Right lobe of liver (tissue), 6 donors: Measurements from ENCODE around the gene ATP7B. TPM values are rescaled to one million over a fixed set of nuclear protein-coding genes. Genes with fewer than 3 reads are reported as not detected.

Experiments
- ATAC-seq, 4 donors: fragments of 200-7000 bp; cut with Tn5 transposase; one replicate each; pipeline ENCODE4 v1.9.1; 2020; ENCODE audit warnings: mild to moderate bottlenecking in 4 of 4, moderate library complexity in 4 of 4
- DNase-seq, 3 donors: peaks; one replicate each; pipeline ENCODE4 v3.0.0-alpha.2; 2020
- H3K27ac ChIP-seq, 3 donors: fragments of 200-600 bp; one replicate each; pipeline ENCODE4 v1.8.0; 2022
- H3K27me3 ChIP-seq, 2 donors: fragments of 200-600 bp; one replicate each; pipeline ENCODE4 v1.8.0; 2022
- H3K36me3 ChIP-seq, 4 donors: fragments of 200-600 bp; sonication (generic) in 1 of 4; one replicate each; pipeline versions ENCODE4 v1.5.1 to v1.8.0; 2017 to 2022; ENCODE audit warnings: control low read depth in 1 of 4
- H3K4me1 ChIP-seq, 4 donors: fragments of 200-600 bp; sonication (generic) in 1 of 4; one replicate each; pipeline versions ENCODE4 v1.5.1 to v1.8.0; 2017 to 2022; ENCODE audit warnings: control low read depth in 1 of 4
- H3K4me3 ChIP-seq, 3 donors: fragments of 200-600 bp; one replicate each; pipeline ENCODE4 v1.8.0; 2022
- H3K9me3 ChIP-seq, 4 donors: fragments of 200-600 bp; sonication (generic) in 1 of 4; one replicate each; pipeline versions ENCODE4 v1.5.1 to v1.8.0; 2017 to 2022; ENCODE audit warnings: control low read depth in 1 of 4
- CTCF ChIP-seq, 4 donors: fragments of 200-600 bp in 3 of 4; fragments of 450-650 bp in 1 of 4; IDR thresholded peaks; one replicate each; pipeline versions ENCODE4 v1.5.1 to v1.8.0; 2016 to 2022; ENCODE audit warnings: antibody characterized with exemption in 4 of 4, mild to moderate bottlenecking in 2 of 4
- POLR2A ChIP-seq: fragments of 450-650 bp; IDR thresholded peaks from one replicate; pipeline ENCODE4 v1.6.1; 2017; ENCODE audit warnings: antibody characterized with exemption, mild to moderate bottlenecking
- WGBS: methylation state at CpG from one replicate; pipeline ENCODE4 v1.1.6; 2018; ENCODE audit warnings: low coverage, low lambda C conversion rate; ENCODE audit not compliant: insufficient coverage; ENCODE audit errors: missing lambda C conversion rate; 5-methylcytosine and 5-hydroxymethylcytosine counted together
- intact Hi-C, 2 donors: fragments of 100-400 bp; cut with DNase I; formaldehyde crosslinking; loops; one replicate each; pipeline versions ENCODE4 v1.11.2 to v1.14.1; 2022
- long read RNA-seq: library from polyadenylated mRNA; unstranded; transcript quantifications from one replicate; pipeline ENCODE4 v2.0.0, GENCODE V29; 2019
- total RNA-seq, 6 experiments: library from RNA; depleted of rRNA in 2 of 6; stranded (reverse); fragments of >200 nt in 2 of 6; fragmentation: NEBNext Ultra II Directional in 3 of 6; extraction: Animal tissue kit (Norgen Biotek cat#: 25700) in 3 of 6; gene quantifications; one replicate each; pipeline versions ENCODE4 v1.1.0 to v1.2.4, GENCODE V29; 2016 to 2023
- donor health status: DM: no; HTN: yes; CAD: no.
- donor health status: DM: no; HTN: no; CAD: no.
- donor health status: DM: no; HTN: no; CAD: no.
- donor health status: DM: no; HTN: yes; CAD: no.
- donor health status: DM: no; HTN: yes; CAD: no.

ATP7B gene
- total RNA-seq = 10 to 100 TPM; 17.1 to 27.6 (median 21.6) TPM
- long read RNA-seq, partial matches to known transcripts = 1 of 2 reads
- long read RNA-seq, other reads (novel, unspliced or antisense) = 1 of 2 reads

GRCh38 chr13:52010890-52011631, at the start of gene ATP7B:
TSS of gene ATP7B (minus strand) at chr13:52011450. CDS start at chr13:52011337, 113 bp downstream.
- Histone ChIP-seq H3K27me3 (no peaks in the 10 kb centered on the region), H3K27ac (peak within 1 kb of the TSS; percentile 73 to 80 (median 78)), H3K4me3 (peak within 1 kb of the TSS; percentile 92 to 94 (median 93)), H3K4me1 (peaks cover 0 to 31% (median 9%) of the 10 kb centered on the region in 4 donors), H3K36me3 (no peaks in the 10 kb centered on the region), H3K9me3 (no peaks in the 10 kb centered on the region)
- intact Hi-C loops = no loop called here
- TF ChIP-seq CTCF (IDR thresholded peaks at IDR 0.05) = no peak
- TF ChIP-seq POLR2A = no peak
- peak; percentile 53 to 67 (median 65) for DNase-seq
- WGBS = 3% methylated on average over 18 of the region's 46 CpGs
- peak; percentile 30 to 60 (median 51) for ATAC-seq

GRCh38 chr13:52053460-52053859, 42.2 kb upstream of the ATP7B start:
- intact Hi-C loops = no loop called here
- H3K4me1 ChIP-seq = no peaks in the 10 kb centered on the region
- ATAC-seq = no peak
- no peaks in the 10 kb centered on the region for H3K27me3 ChIP-seq
- no peak overlapping the region for H3K4me3 ChIP-seq
- H3K36me3 ChIP-seq = no peaks in the 10 kb centered on the region
- no peak for TF ChIP-seq CTCF (IDR thresholded peaks at IDR 0.05)
- H3K27ac ChIP-seq = no peak overlapping the region
- 77% methylated on average over 4 of the region's 4 CpGs for WGBS
- DNase-seq = no peak
- no peaks in the 10 kb centered on the region for H3K9me3 ChIP-seq

- intact Hi-C loops = no loop called here
- H3K36me3 ChIP-seq = no peaks in the 10 kb centered on the region
- 74% methylated on average over 7 of the region's 7 CpGs for WGBS
- ATAC-seq = no peak
- no peak overlapping the region for H3K4me3 ChIP-seq
- H3K9me3 ChIP-seq = no peaks in the 10 kb centered on the region
- no peak for DNase-seq
- no peaks in the 10 kb centered on the region for H3K27me3 ChIP-seq
- H3K4me1 ChIP-seq = no peaks in the 10 kb centered on the region
- TF ChIP-seq CTCF (IDR thresholded peaks at IDR 0.05) (no peak), POLR2A (no peak)
- H3K27ac ChIP-seq = no peak overlapping the region
These were observed 40.1 kb upstream of the ATP7B start for GRCh38 chr13:52051400-52051799.

DNA sequence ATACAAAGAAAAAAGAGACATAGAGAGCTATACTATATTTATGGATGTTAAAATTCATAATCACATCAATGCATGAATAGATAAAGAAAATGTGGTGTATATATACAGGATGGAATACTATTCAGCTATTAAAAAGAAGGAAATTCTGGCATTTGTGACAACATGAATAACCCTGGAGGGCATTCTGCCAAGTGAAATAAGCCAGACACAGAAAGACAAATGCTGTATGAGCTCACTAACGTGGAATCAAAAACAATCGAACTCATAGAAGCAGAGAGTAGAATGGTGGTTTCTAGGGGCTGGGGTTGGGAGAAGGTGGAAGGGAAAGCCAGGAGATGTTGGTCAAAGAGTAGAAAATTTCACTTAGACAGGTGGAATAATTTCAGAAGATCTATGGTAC, 37.3 kb upstream of the ATP7B start:
- TF ChIP-seq POLR2A (no peak), CTCF (IDR thresholded peaks at IDR 0.05) (no peak)

More for the DNA sequence above, 37.3 kb upstream of the ATP7B start:
- Histone ChIP-seq H3K27ac (no peak overlapping the region), H3K4me1 (peaks cover 0 to 2% (median 0%) of the 10 kb centered on the region in 4 donors), H3K9me3 (no peaks in the 10 kb centered on the region), H3K36me3 (no peaks in the 10 kb centered on the region), H3K27me3 (no peaks in the 10 kb centered on the region), H3K4me3 (no peak overlapping the region)
- intact Hi-C loops = no loop called here
- ATAC-seq (no peak), DNase-seq (no peak)
- WGBS = 55% methylated on average over 2 of the region's 2 CpGs
